Measurements from ENCODE around the gene RHOU.

RHOU gene

GRCh38 chr1:228739826-228740225 lies 4.5 kb downstream of the RHOU start:
- DNase-seq = no peak

- no peak for DNase-seq
These were observed 5.5 kb downstream of the RHOU start for GRCh38 chr1:228740543-228741317.

DNA sequence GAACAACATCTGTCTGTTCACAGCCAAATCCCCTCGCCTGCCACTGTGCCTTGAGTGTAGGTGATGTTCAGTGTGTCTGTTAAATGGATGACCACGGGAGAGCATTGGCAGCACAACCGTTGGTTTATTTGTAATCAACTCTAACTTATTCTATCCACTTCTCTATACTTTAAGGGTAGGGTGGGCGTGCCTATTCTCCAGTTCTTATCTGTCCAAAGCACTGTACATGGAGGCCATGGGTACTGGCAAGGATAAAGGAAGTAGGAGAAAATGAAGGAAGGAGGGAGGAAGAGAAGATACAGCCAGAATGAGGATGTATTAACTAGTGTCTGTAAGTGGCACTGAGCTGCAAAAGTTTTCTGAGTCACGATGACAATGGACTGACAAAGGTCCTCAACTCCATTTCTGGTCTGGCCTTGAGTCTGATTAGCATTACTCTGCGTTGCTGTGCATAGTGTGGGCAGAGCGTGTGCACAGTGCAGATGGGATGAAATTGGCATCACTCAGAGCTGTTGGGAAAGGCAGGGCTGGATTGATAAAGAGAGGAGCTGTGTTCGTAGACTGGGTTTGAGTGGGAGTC lies 7.1 kb downstream of the RHOU start:
- no peak for DNase-seq

GRCh38 chr1:228743405-228743804 lies 8.1 kb downstream of the RHOU start:
- no peak for DNase-seq

GRCh38 chr1:228744356-228744755 lies 9.1 kb downstream of the RHOU start:
- no peak for DNase-seq

DNA sequence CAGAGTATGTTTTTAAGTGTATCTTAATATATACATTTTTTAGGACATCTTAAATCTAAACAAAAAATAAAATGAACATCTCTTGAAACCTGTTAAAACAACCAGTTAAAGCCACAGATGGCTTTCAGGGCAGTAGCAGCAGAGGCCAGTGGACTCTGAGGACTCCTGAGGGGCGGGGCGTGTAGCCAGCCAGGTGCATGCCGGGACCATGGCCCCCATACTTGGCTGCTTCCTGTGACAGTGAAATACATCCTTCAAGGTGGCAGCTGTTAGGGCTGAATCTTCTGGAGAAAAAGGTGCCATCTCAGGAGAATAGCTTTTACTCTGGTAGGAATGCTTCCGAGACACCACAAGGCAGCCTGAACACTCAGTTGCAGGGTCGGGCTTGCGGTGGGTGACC lies 9.6 kb downstream of the RHOU start:
- no peak for DNase-seq

GRCh38 chr1:228745497-228745896 lies 10.2 kb downstream of the RHOU start:
- DNase-seq = no peak

GRCh38 chr1:228747301-228747935 lies 12.1 kb downstream of the RHOU start:
- no peak for DNase-seq

GRCh38 chr1:228748029-228748428 lies 12.8 kb downstream of the RHOU start:
- no peak for DNase-seq

- DNase-seq = no peak
These were observed 13.2 kb downstream of the RHOU start for GRCh38 chr1:228748431-228748830.

GRCh38 chr1:228749765-228750164 lies 14.5 kb downstream of the RHOU start:
- no peak for DNase-seq

DNA sequence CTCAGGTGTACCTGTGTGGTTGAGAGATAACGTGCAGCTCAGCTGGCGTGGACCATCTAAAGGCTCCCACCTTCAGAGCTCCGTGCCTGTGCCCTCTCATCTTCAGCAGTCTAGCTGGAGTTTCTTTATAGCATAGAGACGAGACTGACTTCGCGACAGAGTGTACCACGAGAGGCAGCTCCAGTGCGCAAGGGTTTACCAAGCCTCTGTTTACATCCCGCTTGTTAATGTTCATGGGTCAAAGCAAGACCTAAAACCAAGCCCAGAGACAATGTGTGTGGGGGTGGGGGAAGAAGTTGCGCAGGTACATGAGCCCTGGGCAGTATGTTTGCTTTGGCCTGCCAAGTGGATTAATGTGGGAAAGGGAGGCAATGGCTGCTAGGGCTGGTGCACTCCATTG lies 15.6 kb downstream of the RHOU start:
- DNase-seq = no peak

DNA sequence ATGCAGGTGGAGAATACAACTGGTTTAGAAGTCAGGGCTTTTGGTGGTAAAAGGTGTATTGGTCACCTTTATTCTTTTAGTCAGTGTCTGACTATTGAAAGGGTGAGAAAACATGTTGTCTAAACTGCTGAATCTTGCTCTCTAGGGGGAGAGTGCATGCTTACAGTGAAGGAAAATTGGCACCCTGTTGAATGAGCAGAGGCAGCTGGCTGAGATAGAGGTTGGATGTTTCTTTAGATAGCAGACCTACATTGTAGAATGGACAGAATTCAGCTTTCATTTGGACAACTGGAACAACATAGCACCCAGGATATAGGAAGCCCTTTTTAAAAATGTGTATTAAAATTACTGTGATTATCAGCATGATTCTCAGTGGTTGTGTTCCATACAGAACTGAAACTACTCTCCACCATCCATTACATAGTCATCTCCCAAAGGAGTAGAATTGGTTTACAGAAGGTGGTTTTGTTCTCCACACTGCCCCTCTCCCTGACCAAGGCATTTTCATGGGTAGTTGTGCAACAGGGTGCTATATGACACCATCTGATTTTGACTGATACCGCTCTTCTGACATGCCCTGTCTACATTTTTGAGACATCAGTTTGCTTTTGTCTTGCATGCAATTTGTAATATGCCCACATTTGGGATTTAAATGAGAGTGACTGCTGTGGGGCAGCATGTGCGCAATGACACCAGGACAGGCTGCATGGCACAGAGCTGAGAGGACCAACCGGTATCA lies 16.2 kb downstream of the RHOU start:
- no peak for DNase-seq

GRCh38 chr1:228752258-228752657 lies 17.0 kb downstream of the RHOU start:
- DNase-seq = no peak

- DNase-seq = no peak
These were observed 17.5 kb downstream of the RHOU start for GRCh38 chr1:228752675-228753265.

GRCh38 chr1:228753287-228753686 lies 18.0 kb downstream of the RHOU start:
- no peak for DNase-seq

GRCh38 chr1:228753786-228754360 lies 18.6 kb downstream of the RHOU start:
- DNase-seq = no peak

DNA sequence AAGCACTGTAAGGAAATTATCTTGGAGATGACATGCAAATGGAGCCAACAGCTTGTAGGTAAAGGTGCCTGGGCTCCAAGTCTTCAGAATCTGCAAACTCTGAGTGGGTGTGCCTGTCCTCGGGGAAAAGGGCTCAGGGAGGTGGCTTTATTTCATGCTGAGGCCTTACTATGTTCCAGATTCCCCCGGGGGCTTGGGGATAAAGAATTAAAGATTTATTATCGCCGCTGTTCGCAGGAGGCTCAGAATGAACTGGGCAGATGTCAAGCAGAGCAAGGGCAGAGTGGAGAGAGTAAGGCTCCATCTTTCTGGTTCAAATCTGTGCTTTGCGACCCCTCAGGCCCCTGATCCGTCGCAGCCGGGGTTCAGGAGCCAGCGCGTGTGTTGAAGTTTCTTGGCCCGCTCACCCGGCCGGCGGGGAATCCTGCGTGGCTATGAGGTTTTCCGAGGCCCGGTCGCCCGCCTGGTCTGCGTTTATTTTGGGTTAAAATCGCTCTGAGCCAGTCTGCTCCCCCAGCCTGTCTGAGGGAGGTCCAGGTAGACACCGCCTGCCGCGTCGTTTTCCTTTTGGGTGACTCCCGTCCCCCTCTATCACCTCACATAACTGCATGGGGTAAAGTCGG lies 19.5 kb downstream of the RHOU start:
- no peak for DNase-seq

- no peak for DNase-seq
These were observed 20.5 kb downstream of the RHOU start for GRCh38 chr1:228755800-228756199.

GRCh38 chr1:228756457-228756856 lies 21.2 kb downstream of the RHOU start:
- DNase-seq = no peak

DNA sequence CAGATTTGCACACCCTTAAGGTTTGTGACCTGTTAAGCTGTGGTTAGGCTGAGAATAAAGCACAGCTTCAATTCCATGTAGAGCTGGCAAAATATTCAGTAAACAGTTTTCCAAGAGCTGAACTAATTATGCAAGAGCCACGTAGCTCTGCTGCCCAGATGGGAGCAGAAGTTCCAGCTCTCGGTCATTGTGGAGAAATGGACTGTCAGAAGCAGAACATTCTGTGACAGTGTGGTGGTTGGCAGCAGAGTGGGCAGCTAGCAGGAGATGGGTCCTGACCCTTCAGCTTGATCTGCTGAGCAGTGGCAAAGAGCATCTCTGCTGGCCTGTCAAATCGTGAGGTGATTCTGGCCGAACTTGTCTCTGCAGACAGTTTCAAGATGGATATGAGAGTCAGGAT lies 23.2 kb downstream of the RHOU start:
- no peak for DNase-seq

DNA sequence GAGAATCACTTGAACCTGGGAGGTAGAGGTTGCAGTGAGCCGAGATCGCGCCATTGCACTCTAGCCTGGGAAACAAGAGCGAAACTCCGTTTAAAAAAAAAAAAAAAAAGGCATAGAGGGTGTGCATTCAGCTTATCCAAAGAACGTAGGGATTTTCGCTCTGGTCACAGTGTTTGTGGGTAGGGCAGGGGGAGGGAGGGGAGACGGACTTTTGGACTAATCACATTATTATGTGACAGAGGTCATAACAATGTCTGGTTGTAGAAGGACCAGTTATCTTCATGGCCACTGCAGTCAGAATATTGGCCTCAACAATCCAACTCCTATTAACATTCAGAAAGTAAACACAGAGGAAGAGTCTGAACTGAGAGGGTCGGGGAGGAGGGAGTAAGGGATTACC lies 25.7 kb downstream of the RHOU start:
- DNase-seq = no peak

Measured in femur (tissue), 1 donor.